Measurements from ENCODE around the gene GADD45G.

Gene GADD45G

GRCh38 chr9:89577363-89577762 is 27.4 kb upstream of the GADD45G start:
- TF ChIP-seq CTCF (IDR thresholded peaks at IDR 0.05; ENCODE audit: control extremely low read depth, extremely low read depth, low read depth, missing control alignments), result no peak
- ChIA-PET POLR2A (no interaction called here), CTCF (interaction anchor here (0.9 to 4.3 kb wide), 6 partner anchors 15 to 525 kb away, joined by 3 to 23 read pairs (median 8); no protein-coding TSS in a partner anchor)
- no peak for DNase-seq (ENCODE audit: extremely low spot score)

- no peak for DNase-seq (ENCODE audit: extremely low spot score)
- ChIA-PET POLR2A (no interaction called here), CTCF (interaction anchor here (1.5 to 4.0 kb wide), 2 partner anchors 13 to 18 kb away, joined by 5 to 20 read pairs; no protein-coding TSS in a partner anchor)
- TF ChIP-seq CTCF (IDR thresholded peaks at IDR 0.05; ENCODE audit: control extremely low read depth, extremely low read depth, low read depth, missing control alignments), result no peak
Measured at GRCh38 chr9:89579741-89580385, 24.9 kb upstream of the GADD45G start.

- ChIA-PET POLR2A (no interaction called here), CTCF (interaction anchor here (1.4 to 2.0 kb wide), 2 partner anchors 11 to 15 kb away, joined by 4 to 5 read pairs; no protein-coding TSS in a partner anchor)
- no peak for DNase-seq (ENCODE audit: extremely low spot score)
- TF ChIP-seq CTCF (IDR thresholded peaks at IDR 0.05; ENCODE audit: control extremely low read depth, extremely low read depth, low read depth, missing control alignments), result no peak
Measured at GRCh38 chr9:89586311-89586710, 18.5 kb upstream of the GADD45G start.

GRCh38 chr9:89588271-89588879 is 16.4 kb upstream of the GADD45G start:
- ChIA-PET CTCF (interaction anchor here (1.1 to 2.0 kb wide), 4 partner anchors 10 to 14 kb away, joined by 3 to 7 read pairs (median 4); no protein-coding TSS in a partner anchor), POLR2A (no interaction called here)
- no peak for DNase-seq (ENCODE audit: extremely low spot score)
- no peak for TF ChIP-seq CTCF (IDR thresholded peaks at IDR 0.05; ENCODE audit: control extremely low read depth, extremely low read depth, low read depth, missing control alignments)

GRCh38 chr9:89590415-89590814 is 14.4 kb upstream of the GADD45G start:
- CTCF ChIA-PET, result interaction anchor here (19.3 kb wide), 1 partner anchor 511 kb away, joined by 298 read pairs; no protein-coding TSS in a partner anchor
- no peak for TF ChIP-seq CTCF (IDR thresholded peaks at IDR 0.05; ENCODE audit: control extremely low read depth, extremely low read depth, low read depth, missing control alignments)
- POLR2A ChIA-PET, result no interaction called here
- no peak for DNase-seq (ENCODE audit: extremely low spot score)

- no peak for DNase-seq (ENCODE audit: extremely low spot score)
- TF ChIP-seq CTCF (IDR thresholded peaks at IDR 0.05; ENCODE audit: control extremely low read depth, extremely low read depth, low read depth, missing control alignments), result no peak
- ChIA-PET POLR2A (no interaction called here), CTCF (interaction anchor here (1.0 to 19.3 kb wide), 5 partner anchors 10 to 510 kb away, joined by 3 to 298 read pairs (median 23); partner anchors contain the start of gene GADD45G)
Measured at GRCh38 chr9:89591274-89592212, 13.3 kb upstream of the GADD45G start.
